GM23248 (cell line): Measurements from ENCODE around the gene NVL.

Source experiments
- EZH2 ChIP-seq: fragments of 200-600 bp; sonication (generic); IDR thresholded peaks from 2 replicates; pipeline ENCODE4 v1.6.1; 2018; ENCODE audit warnings: antibody characterized with exemption, mild to moderate bottlenecking; ENCODE audit not compliant: insufficient read depth, poor library complexity, severe bottlenecking
- EZH2phosphoT487 ChIP-seq: fragments of 200-600 bp; sonication (generic); IDR thresholded peaks from 2 replicates; pipeline ENCODE4 v1.6.1; 2018; ENCODE audit warnings: antibody characterized with exemption, moderate library complexity, mild to moderate bottlenecking, low read depth; ENCODE audit not compliant: insufficient read depth

DNA sequence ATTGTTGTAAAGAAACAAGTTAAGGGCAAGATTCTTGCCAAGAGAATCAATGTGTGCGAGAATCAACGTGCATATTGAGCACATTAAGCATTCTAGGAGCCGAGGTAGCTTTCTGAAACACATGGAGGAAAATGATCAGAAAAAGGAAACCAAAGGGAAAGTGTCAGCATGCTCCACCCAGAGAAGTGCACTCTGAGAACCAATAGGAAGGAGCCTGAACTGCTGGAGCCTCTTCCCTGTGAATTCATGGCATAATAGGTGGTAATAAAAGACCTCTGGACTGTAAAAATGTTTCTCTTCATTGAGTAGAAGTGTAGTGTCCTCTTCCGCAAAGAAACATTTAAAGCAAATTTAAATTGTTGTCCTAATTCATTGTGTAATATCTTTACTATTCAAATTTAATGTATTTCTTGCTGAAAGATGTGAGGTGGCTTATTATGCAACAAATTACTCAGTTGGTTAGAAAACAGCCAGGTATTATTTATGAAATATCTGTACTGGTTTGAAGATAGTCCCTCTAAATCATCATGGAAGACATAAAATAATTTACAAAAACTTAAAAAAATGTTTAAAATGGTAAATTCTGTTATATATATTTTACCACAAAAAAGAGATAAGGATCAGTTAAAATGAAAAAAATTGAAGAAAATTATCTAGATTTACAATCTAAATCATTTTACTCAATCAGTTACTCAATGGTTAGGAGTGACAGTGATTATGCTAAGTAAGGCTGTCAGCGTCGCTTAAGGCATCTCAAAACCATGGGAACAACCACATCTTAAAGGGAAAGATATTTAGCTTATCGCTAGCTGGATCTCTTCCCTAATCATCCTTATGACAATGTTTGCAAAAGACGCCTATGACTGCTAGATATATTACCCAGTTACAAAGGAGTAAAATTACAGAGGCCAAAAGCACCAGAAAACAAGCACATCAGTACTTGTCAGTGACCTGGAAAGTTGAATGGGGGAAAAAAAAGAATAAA, 31.3 kb downstream of the NVL start:
- TF ChIP-seq EZH2 = no peak
- no peak for TF ChIP-seq EZH2phosphoT487
